GM12873 (cell line): Measurements from ENCODE around the gene IRX4.

Source experiments
- TF ChIP-seq, protein P1 (sequence below): IDR thresholded peaks from 2 replicates; pipeline ENCODE4 v1.5.1; 2012; ENCODE audit warnings: low read depth, mild to moderate bottlenecking, moderate library complexity, low read length, control low read depth; ENCODE audit not compliant: insufficient read depth; ENCODE audit errors: missing control alignments

The IRX4 gene

DNA sequence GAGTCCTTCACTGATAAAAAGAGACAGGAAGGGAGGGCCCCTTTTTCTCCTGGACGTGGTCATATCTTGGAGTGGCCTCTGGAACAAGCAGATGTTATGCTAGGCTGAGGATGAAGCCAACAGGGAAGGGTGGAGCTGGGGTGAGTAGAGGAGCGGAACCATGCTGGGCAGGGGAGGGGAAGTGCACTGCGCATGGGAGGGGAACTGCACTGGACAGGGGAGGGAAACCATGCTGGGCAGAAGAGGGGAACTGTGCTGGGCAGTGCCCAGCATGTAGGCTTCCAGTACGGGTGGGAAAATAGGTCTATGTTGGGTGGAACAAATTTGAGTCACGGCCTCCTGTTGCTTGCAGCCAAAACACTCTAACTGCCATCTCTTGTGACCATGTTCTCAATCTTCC, 19.3 kb upstream of the IRX4 start:
- TF ChIP-seq, protein P1, sequence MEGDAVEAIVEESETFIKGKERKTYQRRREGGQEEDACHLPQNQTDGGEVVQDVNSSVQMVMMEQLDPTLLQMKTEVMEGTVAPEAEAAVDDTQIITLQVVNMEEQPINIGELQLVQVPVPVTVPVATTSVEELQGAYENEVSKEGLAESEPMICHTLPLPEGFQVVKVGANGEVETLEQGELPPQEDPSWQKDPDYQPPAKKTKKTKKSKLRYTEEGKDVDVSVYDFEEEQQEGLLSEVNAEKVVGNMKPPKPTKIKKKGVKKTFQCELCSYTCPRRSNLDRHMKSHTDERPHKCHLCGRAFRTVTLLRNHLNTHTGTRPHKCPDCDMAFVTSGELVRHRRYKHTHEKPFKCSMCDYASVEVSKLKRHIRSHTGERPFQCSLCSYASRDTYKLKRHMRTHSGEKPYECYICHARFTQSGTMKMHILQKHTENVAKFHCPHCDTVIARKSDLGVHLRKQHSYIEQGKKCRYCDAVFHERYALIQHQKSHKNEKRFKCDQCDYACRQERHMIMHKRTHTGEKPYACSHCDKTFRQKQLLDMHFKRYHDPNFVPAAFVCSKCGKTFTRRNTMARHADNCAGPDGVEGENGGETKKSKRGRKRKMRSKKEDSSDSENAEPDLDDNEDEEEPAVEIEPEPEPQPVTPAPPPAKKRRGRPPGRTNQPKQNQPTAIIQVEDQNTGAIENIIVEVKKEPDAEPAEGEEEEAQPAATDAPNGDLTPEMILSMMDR, result no peak

DNA sequence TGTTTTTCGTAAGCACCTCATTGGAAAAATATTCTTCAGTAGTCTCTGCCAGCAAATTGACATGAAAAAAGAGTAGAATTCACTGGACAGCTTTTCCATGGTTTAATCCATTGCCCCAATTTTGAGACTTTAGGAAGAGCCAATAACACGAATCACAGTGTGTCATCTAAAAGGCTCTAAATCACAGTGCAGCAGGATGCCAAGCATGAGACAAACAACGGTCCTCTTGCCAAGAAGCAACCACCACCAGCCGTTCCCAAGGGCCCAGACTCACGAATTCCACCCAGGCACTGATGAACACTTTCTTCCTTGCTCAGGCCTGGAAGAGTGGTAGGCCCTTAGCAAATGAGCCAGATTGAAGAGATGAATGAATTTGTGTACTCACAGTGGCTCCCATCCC, 18.3 kb upstream of the IRX4 start:
- TF ChIP-seq, protein P1, result no peak

DNA sequence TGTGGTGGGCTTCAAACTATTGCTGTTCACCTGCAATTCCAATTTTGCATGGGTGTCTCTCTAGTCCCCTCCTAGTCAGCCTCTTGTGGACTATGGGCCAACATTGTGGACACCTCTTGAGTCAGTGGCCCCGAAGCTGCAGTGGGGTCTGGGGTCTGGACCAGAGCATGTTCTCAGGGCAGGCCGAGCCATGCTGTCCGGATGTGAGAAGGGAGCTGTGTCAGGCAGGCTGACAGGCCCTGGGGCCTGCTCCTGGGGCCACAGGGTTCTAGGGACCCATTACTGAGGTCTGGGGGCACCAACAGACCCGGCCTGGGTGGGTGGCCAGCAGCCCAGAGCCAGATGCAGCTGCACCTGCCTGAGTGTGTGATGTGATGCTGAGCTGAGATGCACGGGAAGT, 16.5 kb upstream of the IRX4 start:
- TF ChIP-seq, protein P1, result no peak

DNA sequence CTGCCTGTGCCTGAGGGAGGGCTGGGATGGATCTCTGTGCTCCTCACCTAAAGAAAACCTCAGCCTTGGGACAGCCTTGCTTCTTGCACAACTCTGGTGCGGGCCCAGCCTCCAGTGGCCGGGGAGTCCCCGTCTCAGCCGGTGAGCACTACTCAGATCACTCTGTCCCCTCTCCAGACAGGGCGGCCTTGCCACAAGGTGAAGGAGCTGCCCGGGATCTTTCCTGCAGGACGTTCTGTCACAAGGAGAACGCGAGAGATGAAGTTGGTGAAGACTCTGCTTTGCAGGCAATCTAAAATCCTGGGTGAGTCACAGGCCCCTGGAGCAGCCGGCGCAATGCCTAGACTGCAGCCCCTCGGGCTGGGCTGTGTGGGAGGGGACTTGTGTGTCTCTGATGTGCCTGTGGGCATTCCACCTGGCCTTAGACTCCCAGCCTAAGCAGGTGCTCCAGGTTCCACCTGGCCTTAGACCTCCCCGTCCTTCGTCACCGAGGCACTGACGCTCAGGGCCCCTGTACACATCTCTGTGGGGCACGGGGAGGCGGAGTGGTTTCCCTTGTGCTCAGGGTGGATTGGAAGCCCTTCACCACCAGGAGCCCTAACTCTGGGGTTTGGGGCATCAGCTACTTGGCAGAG, 15.2 kb upstream of the IRX4 start:
- TF ChIP-seq, protein P1, result no peak

DNA sequence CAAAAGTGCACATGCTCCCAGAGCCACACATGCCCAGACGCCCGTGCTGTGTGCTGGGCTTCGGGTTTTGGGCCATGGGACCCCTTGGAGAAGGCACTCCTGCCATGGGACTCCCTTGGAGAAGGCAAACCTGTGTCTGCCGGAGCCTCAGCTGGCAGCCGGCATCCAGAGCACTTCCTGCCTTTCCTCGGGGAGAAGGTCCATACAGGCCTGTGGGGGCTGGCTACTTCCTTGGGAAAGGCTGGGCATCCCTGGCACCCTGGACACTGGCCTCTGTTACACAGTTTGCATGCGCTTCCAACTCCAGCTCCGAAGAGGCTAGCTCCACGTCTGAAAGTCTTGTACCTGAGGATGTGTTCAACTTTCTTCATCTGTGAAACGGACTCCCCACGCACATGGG, 14.7 kb upstream of the IRX4 start:
- TF ChIP-seq, protein P1, result no peak

DNA sequence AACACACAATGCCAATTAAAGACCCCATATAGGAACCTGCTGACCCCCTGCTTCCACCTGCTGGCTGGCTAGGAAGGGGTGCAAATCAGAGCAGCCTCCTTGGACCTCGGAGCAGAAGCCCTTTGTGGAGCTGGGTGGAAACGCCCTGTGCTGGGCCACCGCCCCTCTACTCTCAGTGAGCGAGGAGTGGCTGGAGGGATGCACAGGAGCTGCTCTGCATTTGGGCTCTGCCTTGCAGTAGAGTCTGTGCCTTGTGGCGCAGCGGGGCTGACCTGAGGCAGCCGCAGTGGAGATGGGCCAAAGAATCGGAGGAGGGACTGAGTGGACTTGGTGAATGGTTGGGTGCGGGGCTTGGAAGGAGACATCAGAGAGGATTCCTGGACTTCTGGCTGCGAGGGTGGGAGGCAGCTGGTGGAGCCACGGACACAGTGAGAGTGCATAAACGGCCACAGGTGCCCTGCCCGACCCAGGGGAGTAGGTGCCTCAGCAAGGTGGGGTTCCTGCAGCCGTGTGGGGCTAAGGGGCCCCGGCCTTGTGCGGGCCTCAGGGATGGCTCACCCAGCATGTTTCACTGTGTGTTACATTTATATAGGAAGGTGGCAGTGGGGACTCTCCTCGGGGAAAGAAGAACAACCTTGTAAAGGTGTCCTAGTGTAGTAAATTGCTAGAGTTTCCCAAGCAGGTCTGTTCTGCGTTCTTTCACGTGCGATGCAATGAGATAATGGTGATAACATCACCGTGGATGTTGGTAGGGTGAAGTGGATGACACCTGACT, 14.1 kb upstream of the IRX4 start:
- TF ChIP-seq, protein P1, result no peak

DNA sequence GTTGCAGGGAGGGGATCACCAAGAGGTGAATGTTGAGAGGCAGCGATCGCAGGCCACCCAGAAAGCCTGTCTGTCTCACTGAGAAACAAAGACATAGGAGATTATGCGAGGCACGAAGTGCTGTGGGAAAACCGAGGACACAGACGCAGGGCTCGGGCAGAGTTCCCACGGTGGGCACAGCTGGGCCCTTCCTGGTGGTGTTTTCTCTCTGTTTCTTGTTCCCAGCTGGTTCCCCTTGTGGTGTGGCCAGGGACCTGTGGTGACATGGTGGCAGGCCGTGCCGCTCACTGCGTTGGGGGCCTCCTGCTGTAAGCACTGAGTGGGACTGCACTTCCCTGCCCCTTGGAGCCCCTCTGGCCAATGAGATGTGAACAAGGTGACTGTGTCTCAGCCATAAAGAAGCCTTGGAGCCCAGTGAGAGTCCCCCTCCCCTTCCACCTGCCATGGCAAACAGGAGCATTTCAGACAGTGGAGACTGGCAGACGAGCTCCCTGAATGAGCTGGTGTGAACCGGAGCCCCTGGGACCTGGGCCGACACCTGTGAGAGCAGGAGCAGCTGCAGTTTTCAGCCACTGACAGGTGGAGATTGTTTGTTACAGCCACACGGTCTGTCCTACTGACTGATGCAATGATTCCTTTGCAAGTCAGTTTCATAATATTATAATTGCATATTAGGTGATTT, 13.2 kb upstream of the IRX4 start:
- TF ChIP-seq, protein P1, result no peak
